GM18511 (cell line): Measurements from ENCODE around the gene MT2A.
"Not testable (repeated sequence)": the region's sequence is repeated elsewhere in the genome, so short reads cannot be mapped to it uniquely, and the experiment has no call there.

Experiments used
- ATAC-seq: cut with Tn5 transposase; IDR thresholded peaks from one replicate; pipeline ENCODE4 v1.9.1; 2021; ENCODE audit warnings: mild to moderate bottlenecking, moderate library complexity; ENCODE audit not compliant: unreplicated experiment

Gene MT2A

GRCh38 chr16:56618138-56618537, 9.8 kb downstream of the MT2A start:
- no peak for ATAC-seq

GRCh38 chr16:56620339-56620897, 12.0 kb downstream of the MT2A start:
- ATAC-seq: no peak

GRCh38 chr16:56621665-56622445, 13.5 kb downstream of the MT2A start:
- ATAC-seq: not testable (repeated sequence)

GRCh38 chr16:56623184-56623583, 14.8 kb downstream of the MT2A start:
- ATAC-seq: not testable (repeated sequence)

GRCh38 chr16:56623637-56624036, 15.3 kb downstream of the MT2A start:
- ATAC-seq: no peak

- ATAC-seq: peak; percentile 66
These were observed 17.0 kb downstream of the MT2A start, which contains the start of gene MT1E for GRCh38 chr16:56625140-56625942. MT1E (plus strand) TSS chr16:56625781; CDS start chr16:56625852, 71 bp downstream.

- peak; percentile 12 for ATAC-seq
These were observed 17.7 kb downstream of the MT2A start for GRCh38 chr16:56625943-56626654.

- ATAC-seq: no peak
These were observed 18.3 kb downstream of the MT2A start for GRCh38 chr16:56626685-56627084.

GRCh38 chr16:56628486-56629350, 20.3 kb downstream of the MT2A start:
- no peak for ATAC-seq

GRCh38 chr16:56629531-56629930, 21.1 kb downstream of the MT2A start:
- no peak for ATAC-seq

- ATAC-seq: peak; percentile 86
These were observed 21.8 kb downstream of the MT2A start for GRCh38 chr16:56630134-56630533.

GRCh38 chr16:56631197-56631596, 22.8 kb downstream of the MT2A start:
- no peak for ATAC-seq

GRCh38 chr16:56631832-56632155, 23.4 kb downstream of the MT2A start:
- ATAC-seq: no peak

- ATAC-seq: no peak
These were observed 23.9 kb downstream of the MT2A start, which contains the start of gene MT1M for GRCh38 chr16:56632156-56632847. MT1M (plus strand) TSS chr16:56632659; CDS start chr16:56632732, 73 bp downstream.

- no peak for ATAC-seq
These were observed 24.5 kb downstream of the MT2A start for GRCh38 chr16:56632848-56633365.

GRCh38 chr16:56633535-56633934, 25.2 kb downstream of the MT2A start:
- ATAC-seq: no peak

- no peak for ATAC-seq
These were observed 26.5 kb downstream of the MT2A start for GRCh38 chr16:56634715-56635440.

- ATAC-seq: no peak
These were observed 27.1 kb downstream of the MT2A start for GRCh38 chr16:56635441-56635967.
